HepG2 (cell line): ENCODE results near the gene CTRL. TPM values are rescaled to one million over a fixed set of nuclear protein-coding genes. Genes with fewer than 3 reads are reported as not detected.

ENCODE experiments used
- ARNT2 ChIP-seq: sonication (generic); formaldehyde crosslinking; IDR thresholded peaks from 2 replicates; pipeline ENCODE4 v1.8.0; 2022; ENCODE audit warnings: mild to moderate bottlenecking, low read depth, missing genetic modification reagents, moderate library complexity
- FOXC1 ChIP-seq: sonication (generic); formaldehyde crosslinking; IDR thresholded peaks from 2 replicates; pipeline ENCODE4 v1.8.0; 2022; ENCODE audit warnings: mild to moderate bottlenecking, missing genetic modification reagents, borderline replicate concordance
- FOXM1 ChIP-seq: sonication (generic); formaldehyde crosslinking; IDR thresholded peaks from 2 replicates; pipeline ENCODE4 v1.5.0; 2020; ENCODE audit warnings: missing genetic modification reagents
- HIVEP1 ChIP-seq: sonication (generic); formaldehyde crosslinking; IDR thresholded peaks from 2 replicates; pipeline ENCODE4 v1.4.0; 2020; ENCODE audit warnings: mild to moderate bottlenecking, missing genetic modification reagents
- KDM5A ChIP-seq: fragments of 200-600 bp; sonication (generic); IDR thresholded peaks from 2 replicates; pipeline ENCODE4 v1.7.0; 2018; ENCODE audit warnings: antibody characterized with exemption, mild to moderate bottlenecking, low read length, borderline replicate concordance
- KDM6A ChIP-seq: IDR thresholded peaks from 2 replicates; pipeline ENCODE4 v1.6.1; 2016; ENCODE audit warnings: low read depth
- MAZ ChIP-seq, 2 experiments: sonication (generic) in 1 of 2; formaldehyde crosslinking in 1 of 2; IDR thresholded peaks; 2 replicates each; pipeline versions ENCODE4 v1.5.0 to v1.6.1; 2012 to 2020; ENCODE audit warnings: low read depth in 2 of 2, mild to moderate bottlenecking in 2 of 2, borderline replicate concordance in 1 of 2, improper control_type of control experiment in 1 of 2, low read length in 1 of 2, missing genetic modification reagents in 1 of 2, moderate library complexity in 1 of 2
- POGZ ChIP-seq: sonication (generic); formaldehyde crosslinking; IDR thresholded peaks from 2 replicates; pipeline ENCODE4 v1.4.0; 2020; ENCODE audit warnings: mild to moderate bottlenecking, missing genetic modification reagents
- SMAD3 ChIP-seq: sonication (generic); formaldehyde crosslinking; IDR thresholded peaks from 2 replicates; pipeline ENCODE4 v1.4.0; 2020; ENCODE audit warnings: missing genetic modification reagents
- ZNF557 ChIP-seq: sonication (generic); formaldehyde crosslinking; IDR thresholded peaks from 2 replicates; pipeline ENCODE4 v1.4.0; 2020; ENCODE audit warnings: missing genetic modification reagents
- ZNF567 ChIP-seq: sonication (generic); formaldehyde crosslinking; IDR thresholded peaks from 2 replicates; pipeline ENCODE4 v1.8.1; 2023; ENCODE audit warnings: mild to moderate bottlenecking, missing genetic modification reagents, borderline replicate concordance
- ZNF652 ChIP-seq: IDR thresholded peaks from 2 replicates; pipeline ENCODE4 v1.6.1; 2016; ENCODE audit warnings: low read depth, borderline replicate concordance
- ZSCAN31 ChIP-seq: sonication (generic); formaldehyde crosslinking; IDR thresholded peaks from 2 replicates; pipeline ENCODE4 v1.5.0; 2020; ENCODE audit warnings: low read depth, mild to moderate bottlenecking, missing genetic modification reagents
- ZXDC ChIP-seq: sonication (generic); formaldehyde crosslinking; IDR thresholded peaks from 2 replicates; pipeline ENCODE4 v1.5.0; 2020; ENCODE audit warnings: mild to moderate bottlenecking, missing genetic modification reagents
- polyA plus RNA-seq, 8 experiments: library from polyadenylated mRNA; depleted of rRNA in 3 of 8; stranded (reverse) in 7 of 8; unstranded in 1 of 8; fragments of >200 nt; fragmentation: Illumina TruSeq in 4 of 8; extraction: Trizol in 4 of 8; gene quantifications; 2 replicates each; pipeline versions ENCODE4 v1.2.1 to v1.2.3, GENCODE V29; 2011 to 2016; ENCODE audit warnings: low read depth in 4 of 8, missing spikeins in 1 of 8, mixed read lengths in 1 of 8; ENCODE audit not compliant: insufficient read depth in 1 of 8
- total RNA-seq, 5 experiments: library from RNA; depleted of rRNA; stranded (reverse); fragments of >200 nt; fragmentation: Illumina TruSeq; extraction: Trizol; gene quantifications; 2 replicates each; pipeline ENCODE4 v1.2.3, GENCODE V29; 2016; ENCODE audit warnings: low read depth in 1 of 5
- TF ChIP-seq, protein P1 (sequence below): sonication (generic); formaldehyde crosslinking; IDR thresholded peaks from 2 replicates; pipeline ENCODE4 v1.5.1; 2020; ENCODE audit warnings: missing genetic modification reagents, mild to moderate bottlenecking, borderline replicate concordance
- TF ChIP-seq, protein P2 (sequence below): sonication (generic); formaldehyde crosslinking; IDR thresholded peaks from 2 replicates; pipeline ENCODE4 v1.5.0; 2020; ENCODE audit warnings: missing genetic modification reagents, mild to moderate bottlenecking, borderline replicate concordance
- TF ChIP-seq, protein P3 (sequence below): sonication (generic); formaldehyde crosslinking; IDR thresholded peaks from 2 replicates; pipeline ENCODE4 v1.4.0; 2020; ENCODE audit warnings: missing genetic modification reagents
- TF ChIP-seq, protein P4 (sequence below): sonication (generic); formaldehyde crosslinking; IDR thresholded peaks from 2 replicates; pipeline ENCODE4 v1.4.0; 2020; ENCODE audit warnings: missing genetic modification reagents

The CTRL gene
- total and polyA plus RNA-seq, 2 of the 13 experiments (the other 11 are each of a cell fraction or from before 2014, with no cell fraction given): 1.9 to 2.7 TPM

GRCh38 chr16:67892899-67893742, 38.5 kb downstream of the CTRL start, which contains the start of gene PSKH1 (continued):
- TF ChIP-seq, protein P1, sequence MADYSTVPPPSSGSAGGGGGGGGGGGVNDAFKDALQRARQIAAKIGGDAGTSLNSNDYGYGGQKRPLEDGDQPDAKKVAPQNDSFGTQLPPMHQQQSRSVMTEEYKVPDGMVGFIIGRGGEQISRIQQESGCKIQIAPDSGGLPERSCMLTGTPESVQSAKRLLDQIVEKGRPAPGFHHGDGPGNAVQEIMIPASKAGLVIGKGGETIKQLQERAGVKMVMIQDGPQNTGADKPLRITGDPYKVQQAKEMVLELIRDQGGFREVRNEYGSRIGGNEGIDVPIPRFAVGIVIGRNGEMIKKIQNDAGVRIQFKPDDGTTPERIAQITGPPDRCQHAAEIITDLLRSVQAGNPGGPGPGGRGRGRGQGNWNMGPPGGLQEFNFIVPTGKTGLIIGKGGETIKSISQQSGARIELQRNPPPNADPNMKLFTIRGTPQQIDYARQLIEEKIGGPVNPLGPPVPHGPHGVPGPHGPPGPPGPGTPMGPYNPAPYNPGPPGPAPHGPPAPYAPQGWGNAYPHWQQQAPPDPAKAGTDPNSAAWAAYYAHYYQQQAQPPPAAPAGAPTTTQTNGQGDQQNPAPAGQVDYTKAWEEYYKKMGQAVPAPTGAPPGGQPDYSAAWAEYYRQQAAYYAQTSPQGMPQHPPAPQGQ: no peak
- TF ChIP-seq POGZ (CRISPR knock-in tag) (0 out of 2 replicates have a peak, but pooled peaks have one; percentile 14), ZNF652 (CRISPR knock-in tag) (no peak), KDM5A (peak; percentile 93), HIVEP1 (CRISPR knock-in tag) (peak; percentile 88), KDM6A (CRISPR knock-in tag) (no peak), FOXM1 (CRISPR knock-in tag) (peak; percentile 87; the same call in 1 of the 2 replicates), ZNF567 (CRISPR knock-in tag) (peak; percentile 95), FOXC1 (CRISPR knock-in tag) (peak; percentile 86), SMAD3 (CRISPR knock-in tag) (0 out of 2 replicates have a peak, but pooled peaks have one; percentile 39), MAZ (IDR thresholded peaks at IDR 0.05; ENCODE audit: borderline replicate concordance, low read depth, low read length) (peak; percentile 32; the same call in 1 of the 2 replicates), MAZ (CRISPR knock-in tag; IDR thresholded peaks at IDR 0.05; ENCODE audit: low read depth) (peak; percentile 77), ZNF557 (CRISPR knock-in tag) (0 out of 2 replicates have a peak, but pooled peaks have one; percentile 69), ZSCAN31 (CRISPR knock-in tag) (peak; percentile 87), ARNT2 (CRISPR knock-in tag) (peak; percentile 86; the same call in 1 of the 2 replicates), ZXDC (CRISPR knock-in tag) (no peak; the same call in 1 of the 2 replicates)
- TF ChIP-seq, protein P2, sequence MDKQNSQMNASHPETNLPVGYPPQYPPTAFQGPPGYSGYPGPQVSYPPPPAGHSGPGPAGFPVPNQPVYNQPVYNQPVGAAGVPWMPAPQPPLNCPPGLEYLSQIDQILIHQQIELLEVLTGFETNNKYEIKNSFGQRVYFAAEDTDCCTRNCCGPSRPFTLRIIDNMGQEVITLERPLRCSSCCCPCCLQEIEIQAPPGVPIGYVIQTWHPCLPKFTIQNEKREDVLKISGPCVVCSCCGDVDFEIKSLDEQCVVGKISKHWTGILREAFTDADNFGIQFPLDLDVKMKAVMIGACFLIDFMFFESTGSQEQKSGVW (CRISPR knock-in tag): no peak
- TF ChIP-seq, protein P3, sequence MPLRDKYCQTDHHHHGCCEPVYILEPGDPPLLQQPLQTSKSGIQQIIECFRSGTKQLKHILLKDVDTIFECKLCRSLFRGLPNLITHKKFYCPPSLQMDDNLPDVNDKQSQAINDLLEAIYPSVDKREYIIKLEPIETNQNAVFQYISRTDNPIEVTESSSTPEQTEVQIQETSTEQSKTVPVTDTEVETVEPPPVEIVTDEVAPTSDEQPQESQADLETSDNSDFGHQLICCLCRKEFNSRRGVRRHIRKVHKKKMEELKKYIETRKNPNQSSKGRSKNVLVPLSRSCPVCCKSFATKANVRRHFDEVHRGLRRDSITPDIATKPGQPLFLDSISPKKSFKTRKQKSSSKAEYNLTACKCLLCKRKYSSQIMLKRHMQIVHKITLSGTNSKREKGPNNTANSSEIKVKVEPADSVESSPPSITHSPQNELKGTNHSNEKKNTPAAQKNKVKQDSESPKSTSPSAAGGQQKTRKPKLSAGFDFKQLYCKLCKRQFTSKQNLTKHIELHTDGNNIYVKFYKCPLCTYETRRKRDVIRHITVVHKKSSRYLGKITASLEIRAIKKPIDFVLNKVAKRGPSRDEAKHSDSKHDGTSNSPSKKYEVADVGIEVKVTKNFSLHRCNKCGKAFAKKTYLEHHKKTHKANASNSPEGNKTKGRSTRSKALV (CRISPR knock-in tag): peak; percentile 53; the same call in 1 of the 2 replicates
- TF ChIP-seq, protein P4, sequence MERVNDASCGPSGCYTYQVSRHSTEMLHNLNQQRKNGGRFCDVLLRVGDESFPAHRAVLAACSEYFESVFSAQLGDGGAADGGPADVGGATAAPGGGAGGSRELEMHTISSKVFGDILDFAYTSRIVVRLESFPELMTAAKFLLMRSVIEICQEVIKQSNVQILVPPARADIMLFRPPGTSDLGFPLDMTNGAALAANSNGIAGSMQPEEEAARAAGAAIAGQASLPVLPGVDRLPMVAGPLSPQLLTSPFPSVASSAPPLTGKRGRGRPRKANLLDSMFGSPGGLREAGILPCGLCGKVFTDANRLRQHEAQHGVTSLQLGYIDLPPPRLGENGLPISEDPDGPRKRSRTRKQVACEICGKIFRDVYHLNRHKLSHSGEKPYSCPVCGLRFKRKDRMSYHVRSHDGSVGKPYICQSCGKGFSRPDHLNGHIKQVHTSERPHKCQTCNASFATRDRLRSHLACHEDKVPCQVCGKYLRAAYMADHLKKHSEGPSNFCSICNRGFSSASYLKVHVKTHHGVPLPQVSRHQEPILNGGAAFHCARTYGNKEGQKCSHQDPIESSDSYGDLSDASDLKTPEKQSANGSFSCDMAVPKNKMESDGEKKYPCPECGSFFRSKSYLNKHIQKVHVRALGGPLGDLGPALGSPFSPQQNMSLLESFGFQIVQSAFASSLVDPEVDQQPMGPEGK (CRISPR knock-in tag): 0 out of 2 replicates have a peak, but pooled peaks have one; percentile 7
